ENCODE results near the gene KRT4. TPM values are rescaled to one million over a fixed set of nuclear protein-coding genes. Genes with fewer than 3 reads are reported as not detected.

The KRT4 gene
- polyA plus RNA-seq, 2 of the 4 experiments (the other 2 are of a cell fraction) = 2.1 to 12.8 TPM

DNA sequence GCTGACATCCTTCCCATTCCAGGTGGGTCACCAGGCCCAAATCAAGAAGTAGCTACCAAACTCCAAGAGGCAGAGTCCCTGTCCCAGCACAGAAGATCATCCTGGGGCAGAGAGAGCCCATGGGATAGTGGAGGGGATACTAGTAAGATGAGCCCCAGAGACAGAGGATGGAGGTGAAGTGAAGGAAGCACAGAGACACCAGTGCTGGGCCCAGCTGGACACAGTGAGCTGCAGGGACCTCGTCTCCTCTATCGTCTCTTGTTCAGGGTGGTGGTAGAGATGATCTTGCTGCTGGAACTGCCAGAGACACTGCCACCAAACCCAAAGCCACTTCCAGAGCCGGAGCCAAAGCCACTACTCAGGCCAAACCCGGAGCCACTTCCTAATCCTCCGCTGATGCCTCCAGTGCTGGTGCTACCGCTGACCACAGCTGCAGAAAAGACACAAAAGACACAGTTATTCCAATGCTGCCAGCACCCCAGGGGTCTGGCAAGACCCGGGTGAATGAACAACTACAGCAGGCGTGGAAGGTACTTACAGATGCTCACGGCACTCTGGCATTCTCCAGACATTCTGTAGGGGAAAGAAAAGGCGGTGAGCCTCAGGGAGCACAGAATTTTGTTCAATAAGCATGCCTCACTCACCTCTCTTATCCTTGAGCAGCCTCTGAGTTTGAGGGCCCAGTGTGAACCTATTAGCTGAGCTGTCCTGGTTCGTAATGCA lies 6.9 kb downstream of the KRT4 start:
- ATAC-seq = no peak; a peak in 1 of 6 replicates
- no peak for FAIRE-seq
- TF ChIP-seq SREBF2 (IDR thresholded peaks at IDR 0.05) (no peak), SMC3 (IDR thresholded peaks at IDR 0.05) (no peak), MAFK (IDR thresholded peaks at IDR 0.05; ENCODE audit: partially characterized antibody) (no peak), FOSL2 (IDR thresholded peaks at IDR 0.05) (no peak), FOSL2 (CRISPR knock-in tag; IDR thresholded peaks at IDR 0.05) (no peak), NR3C1 (IDR thresholded peaks at IDR 0.05) (no peak), ZSCAN20 (CRISPR knock-in tag; IDR thresholded peaks at IDR 0.05) (no peak), BHLHE40 (IDR thresholded peaks at IDR 0.05; ENCODE audit: low read depth, low read length) (no peak), JUNB (IDR thresholded peaks at IDR 0.05) (no peak)
- TF ChIP-seq, protein P1, sequence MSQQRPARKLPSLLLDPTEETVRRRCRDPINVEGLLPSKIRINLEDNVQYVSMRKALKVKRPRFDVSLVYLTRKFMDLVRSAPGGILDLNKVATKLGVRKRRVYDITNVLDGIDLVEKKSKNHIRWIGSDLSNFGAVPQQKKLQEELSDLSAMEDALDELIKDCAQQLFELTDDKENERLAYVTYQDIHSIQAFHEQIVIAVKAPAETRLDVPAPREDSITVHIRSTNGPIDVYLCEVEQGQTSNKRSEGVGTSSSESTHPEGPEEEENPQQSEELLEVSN (IDR thresholded peaks at IDR 0.05; ENCODE audit: borderline replicate concordance, low read depth) = no peak
- TF ChIP-seq, protein P2, sequence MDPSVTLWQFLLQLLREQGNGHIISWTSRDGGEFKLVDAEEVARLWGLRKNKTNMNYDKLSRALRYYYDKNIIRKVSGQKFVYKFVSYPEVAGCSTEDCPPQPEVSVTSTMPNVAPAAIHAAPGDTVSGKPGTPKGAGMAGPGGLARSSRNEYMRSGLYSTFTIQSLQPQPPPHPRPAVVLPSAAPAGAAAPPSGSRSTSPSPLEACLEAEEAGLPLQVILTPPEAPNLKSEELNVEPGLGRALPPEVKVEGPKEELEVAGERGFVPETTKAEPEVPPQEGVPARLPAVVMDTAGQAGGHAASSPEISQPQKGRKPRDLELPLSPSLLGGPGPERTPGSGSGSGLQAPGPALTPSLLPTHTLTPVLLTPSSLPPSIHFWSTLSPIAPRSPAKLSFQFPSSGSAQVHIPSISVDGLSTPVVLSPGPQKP (IDR thresholded peaks at IDR 0.05; ENCODE audit: low read depth, low read length) = no peak
- Histone ChIP-seq H3K4me3 (no peak overlapping the region), H3K27ac (0 out of 6 replicates have a peak overlapping the region, but pooled peaks of 1 of the 2 experiments have one; percentile 17), H3K4me1 (peaks cover 25% of the 10 kb centered on the region), H3K9me3 (no peaks in the 10 kb centered on the region), H3K4me2 (no peak overlapping the region)
- 88% methylated on average over 11 of the region's 11 CpGs for WGBS (ENCODE audit: missing lambda C conversion rate)
- DNase-seq (ENCODE audit: low read depth in 1 of 2, low spot score in 1 of 2) = no peak
- POLR2A ChIA-PET = no interaction called here
- CTCF ChIA-PET = interaction anchor here (0.7 to 1.5 kb wide), 6 partner anchors 11 to 434 kb away, joined by 3 to 4 read pairs (median 3); partner anchors contain the start of gene KRT3

DNA sequence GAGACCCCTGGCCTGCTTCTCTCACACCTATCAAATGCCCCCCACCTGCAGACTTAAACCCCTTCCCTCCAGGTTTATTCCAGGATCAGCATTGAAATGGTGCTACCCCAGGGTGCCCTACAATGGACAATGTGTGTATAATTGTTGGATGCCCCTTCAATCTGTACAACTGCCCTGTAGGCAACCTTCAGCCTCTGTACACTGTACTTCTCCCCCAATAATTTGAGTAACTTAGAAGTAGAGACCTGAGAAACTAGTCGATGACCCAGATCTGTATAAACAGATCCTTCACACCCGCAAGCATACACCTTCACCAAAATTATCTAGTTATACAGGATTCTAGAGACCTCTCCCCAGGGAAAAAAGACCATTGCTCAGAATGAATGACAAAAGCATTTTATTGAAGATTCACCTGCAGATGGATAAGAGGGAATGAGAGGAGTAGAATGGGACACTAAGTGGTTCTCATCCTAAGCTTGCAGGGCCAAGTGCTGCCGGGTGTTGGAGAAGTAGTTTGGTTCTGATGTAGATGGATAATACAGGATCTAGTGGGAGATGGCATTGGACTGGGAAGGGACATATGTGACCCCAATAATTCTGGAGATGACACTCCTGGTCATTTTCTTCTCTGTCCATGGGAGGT lies 7.6 kb downstream of the KRT4 start:
- no peak overlapping the region for H3K27ac ChIP-seq
- ChIA-PET POLR2A (no interaction called here), CTCF (interaction anchor here (1.1 kb wide), 1 partner anchor 223 kb away, joined by 3 read pairs; no protein-coding TSS in a partner anchor)
- H3K4me1 ChIP-seq = peaks cover 32% of the 10 kb centered on the region
- no peaks in the 10 kb centered on the region for H3K9me3 ChIP-seq
- DNase-seq (ENCODE audit: low read depth in 1 of 2, low spot score in 1 of 2) = no peak
- no peak overlapping the region for H3K4me2 ChIP-seq
- no peak for FAIRE-seq
- TF ChIP-seq HEYL (CRISPR knock-in tag; IDR thresholded peaks at IDR 0.05) (no peak), NR3C1 (IDR thresholded peaks at IDR 0.05) (no peak), CHD2 (IDR thresholded peaks at IDR 0.05; ENCODE audit: low read length, partially characterized antibody) (no peak), POLR2A (IDR thresholded peaks at IDR 0.05; ENCODE audit: low read length) (no peak), TFCP2L1 (CRISPR knock-in tag; IDR thresholded peaks at IDR 0.05) (no peak), SMC3 (IDR thresholded peaks at IDR 0.05) (no peak), HOXB13 (CRISPR knock-in tag; IDR thresholded peaks at IDR 0.05; ENCODE audit: low read depth) (no peak), ESRRA (IDR thresholded peaks at IDR 0.05; ENCODE audit: borderline replicate concordance, low read length) (no peak), NPAS2 (CRISPR knock-in tag; IDR thresholded peaks at IDR 0.05; ENCODE audit: borderline replicate concordance) (no peak)
- WGBS (ENCODE audit: missing lambda C conversion rate) = 93% methylated on average over 3 of the region's 3 CpGs
- H3K4me3 ChIP-seq = no peak overlapping the region
- ATAC-seq = no peak

DNA sequence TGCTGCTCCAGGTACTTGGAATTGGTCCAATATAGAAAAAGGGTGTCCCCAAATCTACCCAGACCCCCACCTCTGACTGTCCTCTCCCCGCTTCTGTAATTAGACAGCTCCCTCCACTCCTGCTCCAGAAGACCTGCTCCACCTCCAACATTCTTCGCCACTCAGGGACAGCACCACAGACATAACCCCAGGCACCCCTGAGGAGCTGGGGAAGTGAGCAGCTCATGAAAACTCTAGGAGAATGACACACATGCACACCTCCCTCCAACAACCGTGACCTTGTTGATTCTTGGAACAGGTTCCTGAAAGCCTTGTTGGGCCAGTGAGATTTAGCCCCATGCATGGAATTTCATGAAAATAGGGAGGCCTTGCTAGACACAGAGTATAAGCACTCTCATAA lies 8.2 kb downstream of the KRT4 start:
- H3K9me3 ChIP-seq = no peaks in the 10 kb centered on the region
- DNase-seq (ENCODE audit: low read depth in 1 of 2, low spot score in 1 of 2) (no peak), FAIRE-seq (no peak), ATAC-seq (no peak)
- ChIA-PET POLR2A (no interaction called here), CTCF (interaction anchor here (0.6 to 1.6 kb wide), 2 partner anchors 12 to 25 kb away, joined by 4 read pairs; no protein-coding TSS in a partner anchor)
- H3K4me1 ChIP-seq = peaks cover 37% of the 10 kb centered on the region
- no peak overlapping the region for H3K27ac ChIP-seq
- WGBS (ENCODE audit: missing lambda C conversion rate) = 82% methylated on average over 3 of the region's 3 CpGs
- no peak for TF ChIP-seq KDM1A (IDR thresholded peaks at IDR 0.05; ENCODE audit: low read depth)
- TF ChIP-seq HOXB5 (CRISPR knock-in tag; IDR thresholded peaks at IDR 0.05) = no peak
- no peak for TF ChIP-seq SMC3 (IDR thresholded peaks at IDR 0.05)
- TF ChIP-seq GATA3 (IDR thresholded peaks at IDR 0.05; ENCODE audit: borderline replicate concordance) = no peak
- no peak for TF ChIP-seq JUNB (IDR thresholded peaks at IDR 0.05)
- TF ChIP-seq, protein P3, sequence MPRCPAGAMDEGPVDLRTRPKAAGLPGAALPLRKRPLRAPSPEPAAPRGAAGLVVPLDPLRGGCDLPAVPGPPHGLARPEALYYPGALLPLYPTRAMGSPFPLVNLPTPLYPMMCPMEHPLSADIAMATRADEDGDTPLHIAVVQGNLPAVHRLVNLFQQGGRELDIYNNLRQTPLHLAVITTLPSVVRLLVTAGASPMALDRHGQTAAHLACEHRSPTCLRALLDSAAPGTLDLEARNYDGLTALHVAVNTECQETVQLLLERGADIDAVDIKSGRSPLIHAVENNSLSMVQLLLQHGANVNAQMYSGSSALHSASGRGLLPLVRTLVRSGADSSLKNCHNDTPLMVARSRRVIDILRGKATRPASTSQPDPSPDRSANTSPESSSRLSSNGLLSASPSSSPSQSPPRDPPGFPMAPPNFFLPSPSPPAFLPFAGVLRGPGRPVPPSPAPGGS (IDR thresholded peaks at IDR 0.05) = no peak
- TF ChIP-seq ZNF302 (CRISPR knock-in tag; IDR thresholded peaks at IDR 0.05) = no peak
- TF ChIP-seq NPAS2 (CRISPR knock-in tag; IDR thresholded peaks at IDR 0.05; ENCODE audit: borderline replicate concordance) = no peak
- no peak for TF ChIP-seq RFX5 (IDR thresholded peaks at IDR 0.05)
- TF ChIP-seq MAFK (IDR thresholded peaks at IDR 0.05; ENCODE audit: partially characterized antibody) = no peak
- TF ChIP-seq, protein P4, sequence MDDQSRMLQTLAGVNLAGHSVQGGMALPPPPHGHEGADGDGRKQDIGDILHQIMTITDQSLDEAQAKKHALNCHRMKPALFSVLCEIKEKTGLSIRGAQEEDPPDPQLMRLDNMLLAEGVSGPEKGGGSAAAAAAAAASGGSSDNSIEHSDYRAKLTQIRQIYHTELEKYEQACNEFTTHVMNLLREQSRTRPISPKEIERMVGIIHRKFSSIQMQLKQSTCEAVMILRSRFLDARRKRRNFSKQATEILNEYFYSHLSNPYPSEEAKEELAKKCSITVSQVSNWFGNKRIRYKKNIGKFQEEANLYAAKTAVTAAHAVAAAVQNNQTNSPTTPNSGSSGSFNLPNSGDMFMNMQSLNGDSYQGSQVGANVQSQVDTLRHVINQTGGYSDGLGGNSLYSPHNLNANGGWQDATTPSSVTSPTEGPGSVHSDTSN (IDR thresholded peaks at IDR 0.05) = no peak
- no peak overlapping the region for H3K4me3 ChIP-seq
- H3K4me2 ChIP-seq = no peak overlapping the region

Data from A549 (cell line).